Lung (tissue), 12 donors: ENCODE data around the gene FLT3. TPM values are rescaled to one million over a fixed set of nuclear protein-coding genes. Genes with fewer than 3 reads are reported as not detected.

Experiments used
- ATAC-seq: fragments of 200-7000 bp; cut with Tn5 transposase; one replicate; pipeline ENCODE4 v1.9.1; 2020; ENCODE audit warnings: moderate number of reproducible peaks; ENCODE audit not compliant: insufficient read depth, low FRiP score
- DNase-seq, 3 donors: peaks; one replicate each; pipeline ENCODE4 v3.0.0-alpha.2; 2013 to 2017
- H3K27ac ChIP-seq, 2 donors: one replicate each; pipeline ENCODE4 v1.5.1; 2013; ENCODE audit warnings: mild to moderate bottlenecking in 2 of 2, moderate library complexity in 2 of 2, control low read depth in 1 of 2, inconsistent platforms in 1 of 2, low read depth in 1 of 2, low read length in 1 of 2
- H3K27me3 ChIP-seq, 3 donors: one replicate each; pipeline ENCODE4 v1.5.1; 2013; ENCODE audit warnings: low read length in 2 of 3; ENCODE audit not compliant: control insufficient read depth in 3 of 3, insufficient read depth in 3 of 3
- H3K36me3 ChIP-seq, 4 donors: one replicate each; pipeline ENCODE4 v1.5.1; 2013; ENCODE audit warnings: low read length in 4 of 4, mild to moderate bottlenecking in 1 of 4, moderate library complexity in 1 of 4; ENCODE audit not compliant: control insufficient read depth in 4 of 4, insufficient read depth in 4 of 4
- H3K4me1 ChIP-seq, 5 donors: one replicate each; pipeline ENCODE4 v1.5.1; 2013; ENCODE audit warnings: low read length in 5 of 5, mild to moderate bottlenecking in 2 of 5, moderate library complexity in 1 of 5; ENCODE audit not compliant: control insufficient read depth in 5 of 5, insufficient read depth in 5 of 5
- H3K4me3 ChIP-seq: one replicate; pipeline ENCODE4 v1.5.1; 2013; ENCODE audit warnings: mild to moderate bottlenecking, control low read depth, moderate library complexity
- H3K9ac ChIP-seq, 2 donors: one replicate each; pipeline ENCODE4 v1.5.1; 2013; ENCODE audit warnings: low read length in 2 of 2, control low read depth in 1 of 2; ENCODE audit not compliant: insufficient read depth in 1 of 2
- H3K9me3 ChIP-seq, 4 donors: one replicate each; pipeline ENCODE4 v1.5.1; 2013; ENCODE audit warnings: low read length in 3 of 4, mild to moderate bottlenecking in 1 of 4, moderate library complexity in 1 of 4; ENCODE audit not compliant: control insufficient read depth in 4 of 4, insufficient read depth in 3 of 4
- WGBS, 2 donors: extraction: QIAGEN DNeasy Blood & Tissue Kit; methylation state at CpG; one replicate each; pipeline ENCODE4 v1.1.7; 2013; 5-methylcytosine and 5-hydroxymethylcytosine counted together
- polyA plus RNA-seq, 2 donors: library from polyadenylated mRNA; stranded (reverse); fragments of 200-250 nt; gene quantifications; one replicate each; pipeline ENCODE4 v1.2.1, GENCODE V29; 2013
- total RNA-seq, 2 donors: library from RNA; depleted of rRNA in 1 of 2; stranded (reverse); fragments of >200 nt in 1 of 2; gene quantifications; one replicate each; pipeline ENCODE4 v1.2.1, GENCODE V29; 2014 to 2021
- TF ChIP-seq, protein P1 (sequence below): IDR thresholded peaks from 2 replicates; pipeline ENCODE4 v1.5.1; 2012; ENCODE audit warnings: mild to moderate bottlenecking; ENCODE audit errors: control extremely low read depth, extremely low read depth
- donor health status: control.
- donor health status: control.
- donor health status: Bipolar disorder and iron deficiency.
- donor health status: healthy.
- donor health status: DM: yes; HTN: yes; CAD: no.

Gene FLT3
- total and polyA plus RNA-seq, 4 donors: 0.43 to 1.9 (median 0.72) TPM

DNA sequence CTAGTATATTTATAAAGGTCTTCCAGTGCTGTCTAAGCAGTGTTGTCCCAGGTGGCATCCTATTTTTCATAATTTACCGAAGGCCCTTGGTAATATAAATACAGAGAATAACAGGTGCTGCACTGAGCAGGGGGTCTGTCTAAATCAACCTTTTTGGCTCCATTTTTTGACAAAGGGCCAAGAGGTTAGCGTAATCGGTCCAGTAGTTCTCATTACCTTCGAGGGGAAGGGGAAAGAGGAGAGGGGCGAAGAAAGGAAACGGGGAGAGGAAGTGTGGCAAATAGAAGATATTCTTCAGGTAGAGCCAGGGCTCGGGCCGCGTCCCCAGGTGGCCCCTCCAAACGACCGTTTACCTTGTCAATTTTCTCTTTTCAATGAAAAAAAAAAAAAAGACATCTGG is 37.2 kb upstream of the FLT3 start:
- Histone ChIP-seq H3K4me1 (peaks cover 0 to 20% (median 4%) of the 10 kb centered on the region in 5 donors), H3K36me3 (peaks cover 0 to 5% (median 0%) of the 10 kb centered on the region in 4 donors), H3K27me3 (no peaks in the 10 kb centered on the region), H3K4me3 (peak overlapping the region; percentile 65), H3K9me3 (no peaks in the 10 kb centered on the region), H3K9ac (peak overlapping the region; percentile 73 to 88), H3K27ac (peak overlapping the region; percentile 61 to 99)
- 0% methylated on average over 11 of the region's 11 CpGs for WGBS, 2 donors
- TF ChIP-seq, protein P1, sequence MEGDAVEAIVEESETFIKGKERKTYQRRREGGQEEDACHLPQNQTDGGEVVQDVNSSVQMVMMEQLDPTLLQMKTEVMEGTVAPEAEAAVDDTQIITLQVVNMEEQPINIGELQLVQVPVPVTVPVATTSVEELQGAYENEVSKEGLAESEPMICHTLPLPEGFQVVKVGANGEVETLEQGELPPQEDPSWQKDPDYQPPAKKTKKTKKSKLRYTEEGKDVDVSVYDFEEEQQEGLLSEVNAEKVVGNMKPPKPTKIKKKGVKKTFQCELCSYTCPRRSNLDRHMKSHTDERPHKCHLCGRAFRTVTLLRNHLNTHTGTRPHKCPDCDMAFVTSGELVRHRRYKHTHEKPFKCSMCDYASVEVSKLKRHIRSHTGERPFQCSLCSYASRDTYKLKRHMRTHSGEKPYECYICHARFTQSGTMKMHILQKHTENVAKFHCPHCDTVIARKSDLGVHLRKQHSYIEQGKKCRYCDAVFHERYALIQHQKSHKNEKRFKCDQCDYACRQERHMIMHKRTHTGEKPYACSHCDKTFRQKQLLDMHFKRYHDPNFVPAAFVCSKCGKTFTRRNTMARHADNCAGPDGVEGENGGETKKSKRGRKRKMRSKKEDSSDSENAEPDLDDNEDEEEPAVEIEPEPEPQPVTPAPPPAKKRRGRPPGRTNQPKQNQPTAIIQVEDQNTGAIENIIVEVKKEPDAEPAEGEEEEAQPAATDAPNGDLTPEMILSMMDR: no peak
- no peak for ATAC-seq
- peak in 2 of 3 donors; percentile 55 to 61 for DNase-seq

DNA sequence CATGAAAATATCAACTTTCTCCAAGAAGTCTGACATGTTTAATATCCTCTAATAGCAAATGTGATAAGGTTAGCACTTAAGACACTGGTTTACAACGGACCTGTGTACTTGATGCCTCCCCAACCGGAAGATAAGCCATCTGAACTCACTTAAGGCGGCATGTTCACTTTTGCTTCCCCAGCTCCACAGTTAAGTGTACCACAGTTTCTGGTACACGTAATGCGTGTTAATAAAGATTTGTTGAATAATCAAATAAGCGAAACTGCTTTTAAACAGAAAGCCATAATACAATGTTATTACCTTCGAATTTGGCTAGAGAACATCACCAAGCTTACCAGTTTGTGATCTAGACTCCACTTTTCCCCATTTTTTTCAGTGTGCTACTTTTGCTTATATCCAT is 36.5 kb upstream of the FLT3 start:
- 30 to 42% methylated on average over 7 of the region's 7 CpGs for WGBS, 2 donors
- TF ChIP-seq, protein P1: no peak
- DNase-seq: no peak

DNA sequence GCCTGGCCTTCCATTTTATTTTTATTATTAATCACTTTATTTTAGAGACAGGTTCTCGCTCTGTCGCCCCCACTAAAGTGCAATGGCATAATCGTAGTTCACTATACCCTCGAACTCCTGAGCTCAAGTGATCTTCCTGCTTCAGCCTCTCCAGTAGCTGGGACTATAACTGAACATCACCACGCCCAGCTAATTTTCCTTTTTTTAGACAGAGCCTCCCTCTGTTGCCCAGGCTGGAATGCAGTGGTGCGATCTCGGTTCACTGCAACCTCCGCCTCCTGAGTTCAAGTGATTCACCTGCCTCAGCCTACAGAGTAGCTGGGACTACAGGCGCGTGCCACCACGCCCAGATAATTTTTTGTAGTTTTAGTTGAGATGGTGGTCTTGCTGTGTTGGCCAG is 31.3 kb upstream of the FLT3 start:
- WGBS, 2 donors: 92 to 97% methylated on average over 11 of the region's 11 CpGs
- Histone ChIP-seq H3K36me3 (no peaks in the 10 kb centered on the region), H3K4me1 (peaks cover 0 to 6% (median 0%) of the 10 kb centered on the region in 5 donors), H3K9ac (no peak overlapping the region), H3K27me3 (no peaks in the 10 kb centered on the region), H3K27ac (no peak overlapping the region), H3K4me3 (no peak overlapping the region), H3K9me3 (no peaks in the 10 kb centered on the region)
- no peak for ATAC-seq
- TF ChIP-seq, protein P1: no peak
- DNase-seq: no peak

More for the DNA sequence above, 36.5 kb upstream of the FLT3 start:
- H3K27me3 ChIP-seq: no peaks in the 10 kb centered on the region
- H3K9ac ChIP-seq: peak overlapping the region in 1 of 2 donors; percentile 88
- no peak overlapping the region for H3K27ac ChIP-seq
- no peaks in the 10 kb centered on the region for H3K9me3 ChIP-seq
- no peak for ATAC-seq
- H3K4me3 ChIP-seq: no peak overlapping the region
- H3K36me3 ChIP-seq: peaks cover 0 to 5% (median 0%) of the 10 kb centered on the region in 4 donors
- peaks cover 0 to 20% (median 4%) of the 10 kb centered on the region in 5 donors for H3K4me1 ChIP-seq
